ENCODE results near the gene PYCR2.
"Not testable (repeated sequence)": the region's sequence is repeated elsewhere in the genome, so short reads cannot be mapped to it uniquely, and the experiment has no call there.

Gene PYCR2

GRCh38 chr1:225923692-225924555, at the start of gene PYCR2:
Gene PYCR2 (minus strand): TSS chr1:225924250. CDS start chr1:225924110, 140 bp downstream.
- peak; percentile 96 for DNase-seq

DNA sequence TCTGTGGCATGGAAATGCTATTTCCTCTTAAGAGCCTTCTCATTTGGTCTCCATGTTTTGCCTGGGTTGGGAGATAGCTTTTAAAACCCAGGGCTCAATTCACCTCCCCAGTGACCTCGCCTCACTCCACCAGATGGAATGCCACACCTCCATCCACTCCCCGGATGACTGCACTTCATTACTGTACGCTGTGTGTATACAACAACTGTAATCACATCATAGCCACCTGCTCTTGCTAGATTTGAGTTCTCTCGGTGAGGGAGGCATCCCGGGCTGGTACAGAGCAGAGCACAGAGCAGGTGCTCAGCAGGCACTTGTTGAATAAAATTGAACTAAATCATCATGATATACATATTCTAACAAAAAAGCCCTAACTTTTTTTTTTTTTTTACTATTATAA, 49.1 kb upstream of the PYCR2 start:
- DNase-seq: no peak

DNA sequence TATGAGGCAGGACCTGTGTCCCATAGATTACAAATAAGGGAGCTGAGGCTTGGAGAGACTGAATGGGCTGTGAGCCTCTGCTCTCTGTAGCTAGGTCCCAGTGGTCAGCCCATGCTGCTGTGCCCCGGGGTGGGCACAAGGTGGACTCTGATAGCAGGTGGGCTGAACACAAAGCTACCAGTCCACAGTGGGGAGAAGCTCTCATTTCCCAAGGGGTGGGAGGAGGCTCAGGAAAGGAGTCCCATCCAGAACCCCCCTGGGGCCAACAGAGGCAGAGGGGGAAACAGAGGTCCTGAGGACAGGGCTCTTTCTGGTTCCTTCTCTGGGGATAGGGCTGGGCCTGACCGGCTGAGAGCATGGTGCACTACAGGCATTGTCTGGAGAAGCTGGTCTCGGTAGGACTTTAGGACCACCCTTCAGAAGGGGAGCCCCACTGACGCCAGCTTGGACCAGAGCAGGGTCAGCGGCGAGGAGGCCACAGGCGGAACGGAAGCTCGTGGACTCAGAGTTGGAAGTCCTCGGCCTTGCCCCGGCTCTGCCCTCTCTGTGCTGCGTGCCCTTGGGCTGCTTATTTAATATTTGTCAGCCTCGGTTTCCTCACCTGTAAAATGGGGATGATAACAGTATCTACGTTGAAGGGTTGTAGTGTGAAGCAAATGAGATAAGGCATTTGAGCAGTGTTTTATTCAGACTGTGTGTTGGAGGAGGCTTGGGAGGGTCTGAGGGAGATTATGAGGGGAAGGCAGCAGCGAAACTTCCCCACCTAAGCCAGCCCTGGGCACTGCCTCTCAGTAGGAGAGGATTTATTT, 48.5 kb upstream of the PYCR2 start:
- DNase-seq: no peak

- not testable (repeated sequence) for DNase-seq
These were observed 46.6 kb upstream of the PYCR2 start for GRCh38 chr1:225970592-225971157.

DNA sequence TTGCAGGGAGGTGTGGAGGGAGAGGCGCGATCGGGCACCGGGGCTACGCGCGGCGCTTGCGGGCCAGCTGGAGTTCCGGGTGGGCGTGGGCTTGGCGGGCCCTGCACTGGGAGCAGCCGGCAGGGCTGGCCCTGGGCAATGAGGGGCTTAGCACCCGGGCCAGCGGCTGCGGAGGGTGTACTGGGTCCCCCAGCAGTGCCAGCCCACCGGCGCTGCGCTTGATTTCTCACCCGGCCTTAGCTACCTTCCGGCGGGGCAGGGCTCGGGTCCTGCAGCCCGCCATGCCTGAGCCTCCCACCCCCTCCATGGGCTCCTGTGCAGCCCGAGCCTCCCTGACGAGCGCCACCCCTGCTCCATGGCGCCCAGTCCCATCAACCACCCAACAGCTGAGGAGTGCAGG, 45.7 kb upstream of the PYCR2 start:
- not testable (repeated sequence) for DNase-seq

DNA sequence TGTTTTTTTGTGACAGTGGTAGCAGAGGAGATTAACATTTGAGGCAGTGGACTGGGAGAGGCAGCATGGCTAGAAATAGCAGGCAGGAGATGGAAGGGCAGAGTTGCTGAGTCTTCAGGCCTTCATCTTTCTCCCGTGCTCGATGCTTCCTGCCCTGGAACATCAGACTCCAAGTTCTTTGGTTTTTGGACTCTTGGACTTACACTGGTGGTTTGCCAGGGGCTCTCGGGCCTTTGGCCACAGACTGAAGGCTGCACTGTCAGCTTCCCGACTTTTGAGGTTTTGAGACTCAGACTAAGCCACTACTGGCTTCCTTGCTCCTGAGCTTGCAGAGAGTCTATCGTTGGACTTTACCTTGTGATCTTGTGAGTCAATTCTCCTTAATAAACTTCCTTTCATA, 41.2 kb upstream of the PYCR2 start:
- DNase-seq: no peak

DNA sequence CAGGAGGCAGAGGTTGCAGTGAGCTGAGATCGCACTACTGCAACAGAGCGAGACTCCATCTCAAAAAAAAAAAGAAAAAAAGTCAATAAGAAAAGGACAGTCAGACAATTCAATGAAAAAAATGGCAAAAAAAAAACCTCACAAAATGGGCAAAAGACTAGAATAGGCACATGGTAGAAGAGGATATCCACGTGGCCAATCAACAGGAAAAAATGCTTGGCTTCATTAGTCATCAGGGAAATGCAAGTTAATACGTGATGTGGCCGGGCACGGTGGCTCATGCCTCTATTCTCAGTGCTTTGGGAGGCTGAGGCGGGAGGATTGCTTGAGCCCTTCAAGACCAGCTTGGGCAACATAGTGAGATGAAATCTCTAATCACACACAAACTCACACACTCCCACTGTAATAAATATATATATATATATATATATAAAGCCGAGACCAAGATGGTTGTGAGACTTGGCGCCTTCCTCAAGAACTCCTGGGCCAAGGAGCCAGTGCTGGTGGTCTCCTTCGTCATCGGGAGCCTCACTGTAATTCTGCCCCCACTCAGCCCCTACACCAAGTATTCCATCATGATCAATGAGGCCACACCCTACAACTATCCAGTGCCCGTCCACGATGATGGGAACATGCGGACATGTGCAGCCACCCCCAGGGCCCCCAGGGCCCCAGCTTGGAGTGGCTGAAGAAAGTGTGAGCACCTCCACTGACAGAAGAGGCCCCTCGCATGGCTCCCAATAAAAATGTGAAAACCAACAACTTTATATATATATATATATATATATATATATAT, 39.9 kb upstream of the PYCR2 start:
- no peak for DNase-seq

DNA sequence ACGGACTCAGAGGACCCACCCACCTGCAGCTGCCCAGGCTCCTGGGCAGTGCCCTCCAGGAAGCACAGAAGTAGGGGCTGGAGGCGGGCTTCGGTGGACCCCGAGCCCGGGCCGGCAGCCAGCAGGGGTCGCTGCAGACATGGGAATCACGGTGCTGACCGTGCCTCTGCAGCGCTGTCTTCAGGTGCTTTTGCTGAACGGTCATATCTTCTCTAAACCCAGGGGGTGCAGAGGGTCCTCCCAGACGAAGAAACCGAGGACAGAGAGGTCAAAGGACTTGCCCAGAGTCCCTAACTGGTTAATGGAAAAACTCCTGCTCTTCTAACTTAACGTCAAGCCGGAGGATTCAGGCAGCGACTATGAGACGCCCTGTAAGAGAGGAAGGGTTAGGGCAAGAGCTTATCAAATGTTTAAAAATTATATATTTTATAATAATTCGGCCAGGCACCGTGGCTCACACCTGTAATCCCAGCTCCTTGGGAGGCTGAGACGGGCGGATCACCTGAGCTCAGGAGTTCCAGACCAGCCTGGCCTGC, 38.5 kb upstream of the PYCR2 start:
- DNase-seq: peak; percentile 51

GRCh38 chr1:225961659-225962439, 37.8 kb upstream of the PYCR2 start:
- no peak for DNase-seq

DNA sequence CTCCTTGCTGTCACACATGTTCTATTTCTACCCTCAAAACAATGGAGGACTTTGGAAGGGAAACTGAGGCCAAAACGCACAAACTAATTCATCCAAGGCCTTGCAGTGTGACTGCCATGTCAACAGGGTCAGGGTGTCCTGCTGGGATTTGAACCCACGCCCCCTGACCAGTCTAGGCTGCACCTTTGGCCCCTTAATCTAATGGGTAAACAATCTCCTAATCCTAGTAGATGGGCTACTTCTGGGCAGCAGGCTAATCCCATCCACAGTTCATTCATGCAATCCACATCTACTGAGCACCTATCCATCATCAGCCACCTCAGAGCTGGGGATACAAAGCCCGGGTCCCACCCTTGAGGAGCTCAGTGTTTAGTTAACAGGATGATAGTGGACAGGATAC, 34.0 kb upstream of the PYCR2 start:
- DNase-seq: no peak

DNA sequence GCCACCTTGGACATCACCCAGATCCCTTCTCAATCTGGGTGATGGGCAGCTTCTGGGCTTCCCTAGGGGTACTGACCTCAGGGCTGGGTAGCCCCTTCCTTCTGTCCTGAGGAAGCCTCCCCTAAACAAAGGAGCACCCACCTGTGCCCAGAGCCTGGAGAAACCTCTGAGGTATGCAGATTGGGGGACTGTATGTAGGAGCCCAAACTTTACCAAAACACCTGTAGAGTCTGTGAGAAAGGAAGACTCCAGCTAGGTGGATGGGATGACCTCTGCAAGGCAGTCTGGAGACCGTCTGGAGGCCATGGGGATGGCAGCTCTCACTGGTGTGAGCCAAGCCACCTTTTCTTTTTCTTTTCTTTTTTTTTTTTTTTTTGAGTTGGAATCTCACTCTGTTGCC, 30.7 kb upstream of the PYCR2 start:
- DNase-seq: no peak

GRCh38 chr1:225953315-225953714, 29.3 kb upstream of the PYCR2 start:
- DNase-seq: no peak

- no peak for DNase-seq
These were observed 27.0 kb upstream of the PYCR2 start for GRCh38 chr1:225950905-225951497.

DNA sequence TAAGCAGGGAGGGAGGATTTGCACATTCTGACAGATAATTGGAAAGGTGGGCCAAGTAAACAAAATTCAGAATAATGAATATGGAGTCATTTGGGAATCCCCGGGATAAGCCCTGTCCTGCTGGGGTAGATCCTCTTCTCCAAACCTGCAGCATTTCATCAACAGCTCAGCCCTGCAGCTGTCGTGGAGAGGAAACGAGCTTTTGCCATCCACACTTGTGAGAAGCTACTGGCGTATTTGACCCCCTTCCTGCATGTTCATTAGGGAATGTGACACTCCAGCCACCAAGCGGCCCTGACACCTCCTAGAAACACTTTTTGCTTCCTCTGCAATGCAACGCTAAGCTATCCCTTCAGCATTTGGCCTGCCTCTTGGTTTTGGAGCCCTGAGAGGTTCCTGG, 25.0 kb upstream of the PYCR2 start:
- DNase-seq: no peak

DNA sequence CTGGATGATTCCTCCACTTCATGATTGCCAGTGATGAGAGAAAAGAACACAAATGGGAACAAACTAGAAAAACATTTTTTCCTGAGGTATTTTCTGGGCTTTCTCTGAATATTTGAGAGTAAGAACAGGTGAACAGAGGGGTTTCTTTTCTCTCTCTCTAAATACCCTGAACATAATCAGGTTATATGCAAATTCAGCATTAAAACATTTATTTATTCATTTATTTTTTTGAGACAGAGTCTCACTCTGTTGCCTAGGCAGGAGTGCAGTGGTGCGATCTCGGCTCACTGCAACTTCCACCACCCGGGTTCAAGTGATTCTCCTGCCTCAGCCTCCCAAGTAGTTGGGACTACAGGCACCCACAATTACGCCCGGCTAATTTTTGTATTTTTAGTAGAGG, 22.8 kb upstream of the PYCR2 start:
- no peak for DNase-seq

- DNase-seq: no peak
These were observed 22.1 kb upstream of the PYCR2 start for GRCh38 chr1:225946082-225946620.

DNA sequence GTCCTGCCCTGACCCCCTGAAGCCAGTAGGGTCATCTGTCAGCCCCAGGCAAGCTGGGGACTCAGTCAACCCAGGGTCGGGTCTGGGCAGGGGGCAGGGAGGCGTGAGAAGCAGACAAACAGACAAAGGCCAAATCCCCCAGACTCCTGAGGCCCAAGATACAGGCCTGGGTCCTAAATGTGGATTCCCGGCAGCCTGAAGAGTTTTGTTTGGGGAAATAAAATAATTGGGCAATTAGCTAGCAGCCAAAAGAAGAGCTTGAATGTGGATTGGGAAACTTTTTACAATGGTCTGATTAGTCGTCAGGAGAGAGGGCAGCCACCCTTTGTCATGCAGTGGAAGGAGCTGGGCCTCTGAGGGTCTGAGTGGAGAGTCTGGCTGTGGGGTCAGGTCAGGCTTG, 21.5 kb upstream of the PYCR2 start:
- DNase-seq: no peak

- DNase-seq: no peak
These were observed 20.9 kb upstream of the PYCR2 start for GRCh38 chr1:225944951-225945350.

- no peak for DNase-seq
These were observed 20.3 kb upstream of the PYCR2 start for GRCh38 chr1:225944387-225944786.

- DNase-seq: no peak
These were observed 19.5 kb upstream of the PYCR2 start for GRCh38 chr1:225943582-225943981.

DNA sequence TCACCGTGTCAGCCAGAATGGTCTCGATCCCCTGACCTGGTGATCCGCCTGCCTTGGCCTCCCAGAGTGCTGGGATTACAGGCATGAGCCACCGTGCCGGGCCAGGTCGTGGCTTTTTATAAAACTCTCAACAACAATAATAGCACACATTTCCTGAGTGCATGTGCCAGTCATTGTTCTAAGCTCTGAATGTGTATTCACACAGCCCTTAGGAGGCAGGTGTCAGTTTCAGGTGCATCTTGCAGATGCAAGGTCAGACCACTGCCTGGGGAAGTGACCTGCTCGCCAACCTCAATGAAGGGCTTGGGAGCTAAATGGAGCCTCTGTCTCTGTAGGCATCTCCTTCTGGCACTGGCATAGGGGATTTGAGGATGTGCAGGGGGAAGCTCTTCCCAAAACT, 18.5 kb upstream of the PYCR2 start:
- no peak for DNase-seq
